ENCODE measurements around the gene RIC8A.

GRCh38 chr11:250274-250673 is 42.8 kb downstream of the RIC8A start:
- TF ChIP-seq CTCF (conservative IDR thresholded peaks at IDR 0.05; ENCODE audit: low read length) = no peak
- no peak for TF ChIP-seq EZH2phosphoT487 (IDR thresholded peaks at IDR 0.05; ENCODE audit: borderline replicate concordance)
